Activated CD4-positive, alpha-beta T cell treated with anti-CD3 and anti-CD28 coated beads, Interleukin-2, amount 50 U/mL, for 16 hours (primary cell): ENCODE data around the gene SPATC1L.

ENCODE experiments used
- DNase-seq: peaks from one replicate; pipeline ENCODE4 v3.0.0-alpha.2; 2020

SPATC1L gene

GRCh38 chr21:46159841-46160656, 24.2 kb downstream of the SPATC1L start:
- DNase-seq: no peak

GRCh38 chr21:46159390-46159789, 24.9 kb downstream of the SPATC1L start:
- no peak for DNase-seq

- DNase-seq: no peak
Measured at GRCh38 chr21:46158666-46159300, 25.5 kb downstream of the SPATC1L start.

GRCh38 chr21:46157987-46158451, 26.2 kb downstream of the SPATC1L start:
- no peak for DNase-seq

GRCh38 chr21:46157396-46157986, 26.8 kb downstream of the SPATC1L start:
- no peak for DNase-seq

GRCh38 chr21:46156678-46157077, 27.6 kb downstream of the SPATC1L start:
- no peak for DNase-seq

- DNase-seq: no peak
Measured at GRCh38 chr21:46156378-46156645, 27.9 kb downstream of the SPATC1L start.

GRCh38 chr21:46155514-46156377, 28.5 kb downstream of the SPATC1L start, which contains the start of gene FTCD:
Gene FTCD (minus strand): TSS chr21:46155579. CDS start chr21:46155523, 56 bp downstream.
- DNase-seq: no peak

- DNase-seq: no peak
Measured at GRCh38 chr21:46154955-46155513, 29.2 kb downstream of the SPATC1L start.

GRCh38 chr21:46154155-46154954, 29.9 kb downstream of the SPATC1L start:
- no peak for DNase-seq

- DNase-seq: peak; percentile 35
Measured at GRCh38 chr21:46153247-46154154, 30.8 kb downstream of the SPATC1L start.

GRCh38 chr21:46152927-46153246, 31.4 kb downstream of the SPATC1L start:
- DNase-seq: no peak

GRCh38 chr21:46151989-46152926, 32.0 kb downstream of the SPATC1L start:
- no peak for DNase-seq

GRCh38 chr21:46151261-46151988, 32.8 kb downstream of the SPATC1L start:
- no peak for DNase-seq

- no peak for DNase-seq
Measured at GRCh38 chr21:46150491-46151121, 33.7 kb downstream of the SPATC1L start.

- no peak for DNase-seq
Measured at GRCh38 chr21:46150073-46150472, 34.2 kb downstream of the SPATC1L start.

GRCh38 chr21:46149205-46149901, 34.9 kb downstream of the SPATC1L start:
- DNase-seq: no peak

GRCh38 chr21:46148106-46148505, 36.2 kb downstream of the SPATC1L start:
- no peak for DNase-seq
